Dendritic cell treated with granulocyte-macrophage colony-stimulating factor and Interleukin-4, amounts not matched to agents 40 ng/mL and 50 ng/mL, for 4 days (primary cell): Measurements from ENCODE around the gene KCND3.

ENCODE experiments used
- H3K27ac Mint-ChIP-seq: one replicate; pipeline ENCODE4 v1.8.0; 2022; ENCODE audit warnings: mild to moderate bottlenecking, mixed read lengths
- H3K27me3 Mint-ChIP-seq: one replicate; pipeline ENCODE4 v1.8.0; 2022; ENCODE audit warnings: mild to moderate bottlenecking, mixed read lengths
- H3K36me3 Mint-ChIP-seq: one replicate; pipeline ENCODE4 v1.8.0; 2022; ENCODE audit warnings: low read depth, mixed read lengths
- H3K4me1 Mint-ChIP-seq: one replicate; pipeline ENCODE4 v1.8.0; 2022; ENCODE audit warnings: low read depth, mixed read lengths
- H3K4me3 Mint-ChIP-seq: one replicate; pipeline ENCODE4 v1.8.0; 2022; ENCODE audit warnings: mild to moderate bottlenecking, moderate library complexity, mixed read lengths
- H3K9me3 Mint-ChIP-seq: one replicate; pipeline ENCODE4 v1.8.0; 2022; ENCODE audit warnings: mixed read lengths
- intact Hi-C: fragments of 100-400 bp; cut with micrococcal nuclease; formaldehyde crosslinking; loops from one replicate; pipeline ENCODE4 v1.15.0; 2022

Gene KCND3

GRCh38 chr1:111980686-111981085 is 8.8 kb downstream of the KCND3 start:
- H3K27me3 Mint-ChIP-seq, result peaks cover 26% of the 10 kb centered on the region

DNA sequence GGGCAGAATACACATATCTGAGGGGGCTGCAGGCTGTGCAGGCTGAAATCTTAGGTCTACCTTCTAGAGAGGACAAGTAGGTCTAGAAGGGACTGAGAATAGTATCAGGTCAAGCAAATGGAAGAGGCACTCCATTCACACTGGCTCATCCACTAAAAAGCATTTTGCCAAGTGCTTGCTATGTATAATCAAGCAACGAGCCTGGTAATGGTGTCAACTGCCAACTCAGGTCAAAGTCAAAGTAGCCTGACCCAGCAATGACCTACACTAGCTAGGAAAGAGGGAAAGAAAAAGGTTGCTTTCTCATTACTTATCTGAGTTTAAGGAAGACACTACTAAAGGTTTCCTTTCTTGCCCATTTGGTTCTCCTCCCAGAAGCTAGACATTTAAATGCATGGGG is 10.8 kb downstream of the KCND3 start:
- intact Hi-C loops, result no loop called here

More at GRCh38 chr1:111980686-111981085, 8.8 kb downstream of the KCND3 start:
- Mint-ChIP-seq H3K4me1 (no peaks in the 10 kb centered on the region), H3K9me3 (no peaks in the 10 kb centered on the region), H3K27ac (no peak overlapping the region), H3K36me3 (no peaks in the 10 kb centered on the region), H3K4me3 (no peak overlapping the region)
- intact Hi-C loops, result no loop called here

GRCh38 chr1:111977378-111977777 is 12.1 kb downstream of the KCND3 start:
- Mint-ChIP-seq H3K4me3 (no peak overlapping the region), H3K4me1 (no peaks in the 10 kb centered on the region), H3K36me3 (no peaks in the 10 kb centered on the region), H3K27ac (no peak overlapping the region), H3K9me3 (no peaks in the 10 kb centered on the region), H3K27me3 (peaks cover 31% of the 10 kb centered on the region)
- intact Hi-C loops, result no loop called here

More for the DNA sequence above, 10.8 kb downstream of the KCND3 start:
- no peaks in the 10 kb centered on the region for H3K4me1 Mint-ChIP-seq
- H3K36me3 Mint-ChIP-seq, result no peaks in the 10 kb centered on the region
- H3K27me3 Mint-ChIP-seq, result peaks cover 29% of the 10 kb centered on the region
- no peak overlapping the region for H3K4me3 Mint-ChIP-seq
- H3K9me3 Mint-ChIP-seq, result no peaks in the 10 kb centered on the region
- H3K27ac Mint-ChIP-seq, result no peak overlapping the region

- Mint-ChIP-seq H3K27me3 (peaks cover 31% of the 10 kb centered on the region), H3K27ac (no peak overlapping the region), H3K9me3 (no peaks in the 10 kb centered on the region), H3K36me3 (no peaks in the 10 kb centered on the region), H3K4me3 (no peak overlapping the region), H3K4me1 (no peaks in the 10 kb centered on the region)
- intact Hi-C loops, result no loop called here
These were observed 12.6 kb downstream of the KCND3 start for GRCh38 chr1:111976842-111977241.

GRCh38 chr1:111976332-111976731 is 13.1 kb downstream of the KCND3 start:
- no peaks in the 10 kb centered on the region for H3K4me1 Mint-ChIP-seq
- peaks cover 36% of the 10 kb centered on the region for H3K27me3 Mint-ChIP-seq
- no peaks in the 10 kb centered on the region for H3K36me3 Mint-ChIP-seq
- H3K9me3 Mint-ChIP-seq, result no peaks in the 10 kb centered on the region
- H3K4me3 Mint-ChIP-seq, result no peak overlapping the region
- H3K27ac Mint-ChIP-seq, result no peak overlapping the region
- intact Hi-C loops, result no loop called here

DNA sequence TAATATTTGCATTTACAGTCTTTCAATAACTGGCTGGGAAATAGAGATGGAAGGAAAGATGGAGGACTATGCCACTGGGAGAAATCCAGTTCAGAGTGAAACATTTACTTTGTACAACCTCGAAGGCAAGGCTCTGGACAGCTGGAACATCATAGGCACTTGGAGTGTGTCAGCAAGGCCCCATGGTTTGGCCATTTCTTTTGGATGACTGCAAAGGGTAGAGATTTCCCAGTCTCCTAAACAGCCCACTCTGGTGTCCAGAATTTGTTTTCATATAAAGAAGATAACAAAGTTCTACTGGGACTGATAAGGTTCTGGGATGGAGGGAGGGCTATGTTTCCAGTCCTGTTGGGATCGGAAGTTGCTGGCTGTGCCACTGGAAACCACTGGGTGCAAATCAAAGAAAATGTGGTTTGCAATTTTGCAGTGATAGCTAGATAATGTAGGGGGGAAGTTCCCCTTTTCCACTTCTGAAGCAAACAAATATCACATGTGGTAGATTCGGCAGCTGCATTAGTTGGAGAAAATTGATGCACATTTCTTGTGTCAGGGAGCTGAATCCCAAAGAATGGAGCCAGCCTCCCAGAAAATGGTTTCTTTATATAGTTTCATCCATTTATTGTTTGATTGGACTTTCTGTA is 16.2 kb downstream of the KCND3 start:
- Mint-ChIP-seq H3K9me3 (no peaks in the 10 kb centered on the region), H3K4me1 (peaks cover 8% of the 10 kb centered on the region), H3K4me3 (no peak overlapping the region), H3K27ac (no peak overlapping the region), H3K36me3 (no peaks in the 10 kb centered on the region), H3K27me3 (peaks cover 48% of the 10 kb centered on the region)
- intact Hi-C loops, result no loop called here

DNA sequence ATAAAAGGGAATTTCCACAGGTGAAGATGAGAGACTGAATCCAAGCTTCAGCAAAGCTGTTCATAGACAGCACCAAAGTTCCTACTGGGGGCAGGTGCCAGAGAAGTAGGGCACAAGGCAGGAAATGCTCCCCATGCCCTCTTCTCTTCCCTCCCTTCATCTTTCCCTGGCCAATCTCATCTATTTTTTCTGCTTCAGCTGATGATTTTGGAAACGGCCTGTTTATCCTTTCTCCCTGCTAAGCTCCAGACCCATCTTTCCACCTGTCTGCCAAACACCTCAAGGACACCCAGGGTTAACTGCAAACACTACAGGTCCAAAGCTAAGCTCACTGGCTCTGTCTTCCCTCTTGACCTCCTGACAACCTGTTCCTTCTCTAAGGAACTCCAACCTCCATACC is 18.1 kb downstream of the KCND3 start:
- H3K27me3 Mint-ChIP-seq, result peaks cover 42% of the 10 kb centered on the region
- H3K27ac Mint-ChIP-seq, result no peak overlapping the region
- no peaks in the 10 kb centered on the region for H3K36me3 Mint-ChIP-seq
- no peak overlapping the region for H3K4me3 Mint-ChIP-seq
- no peaks in the 10 kb centered on the region for H3K9me3 Mint-ChIP-seq
- H3K4me1 Mint-ChIP-seq, result peaks cover 8% of the 10 kb centered on the region
- intact Hi-C loops, result no loop called here

- Mint-ChIP-seq H3K27me3 (peaks cover 38% of the 10 kb centered on the region), H3K9me3 (no peaks in the 10 kb centered on the region), H3K4me3 (no peak overlapping the region), H3K36me3 (no peaks in the 10 kb centered on the region), H3K27ac (no peak overlapping the region), H3K4me1 (peaks cover 8% of the 10 kb centered on the region)
- intact Hi-C loops, result no loop called here
These were observed 21.0 kb downstream of the KCND3 start for GRCh38 chr1:111968511-111968910.

DNA sequence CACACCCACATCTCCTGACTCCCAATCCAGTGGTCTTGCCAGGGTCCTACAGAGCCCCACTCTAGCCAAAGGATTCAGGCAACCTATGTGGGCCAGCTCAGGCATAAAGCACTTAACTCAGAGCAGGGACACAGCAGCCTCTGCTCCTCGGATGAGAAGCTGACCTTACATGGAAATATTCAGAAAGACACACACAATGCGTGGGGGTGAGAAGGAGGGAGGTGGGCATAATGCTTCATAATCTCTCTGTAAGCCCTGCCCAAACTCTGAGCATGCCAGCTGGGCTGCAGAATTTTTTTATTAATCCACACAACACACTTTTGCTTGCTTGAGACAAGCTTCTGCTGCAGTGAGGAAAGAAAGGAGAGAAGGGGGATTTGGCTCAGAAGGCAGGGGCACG is 21.6 kb downstream of the KCND3 start:
- Mint-ChIP-seq H3K27ac (no peak overlapping the region), H3K9me3 (no peaks in the 10 kb centered on the region), H3K4me1 (peaks cover 8% of the 10 kb centered on the region), H3K4me3 (no peak overlapping the region), H3K36me3 (no peaks in the 10 kb centered on the region), H3K27me3 (peaks cover 39% of the 10 kb centered on the region)
- intact Hi-C loops, result no loop called here

DNA sequence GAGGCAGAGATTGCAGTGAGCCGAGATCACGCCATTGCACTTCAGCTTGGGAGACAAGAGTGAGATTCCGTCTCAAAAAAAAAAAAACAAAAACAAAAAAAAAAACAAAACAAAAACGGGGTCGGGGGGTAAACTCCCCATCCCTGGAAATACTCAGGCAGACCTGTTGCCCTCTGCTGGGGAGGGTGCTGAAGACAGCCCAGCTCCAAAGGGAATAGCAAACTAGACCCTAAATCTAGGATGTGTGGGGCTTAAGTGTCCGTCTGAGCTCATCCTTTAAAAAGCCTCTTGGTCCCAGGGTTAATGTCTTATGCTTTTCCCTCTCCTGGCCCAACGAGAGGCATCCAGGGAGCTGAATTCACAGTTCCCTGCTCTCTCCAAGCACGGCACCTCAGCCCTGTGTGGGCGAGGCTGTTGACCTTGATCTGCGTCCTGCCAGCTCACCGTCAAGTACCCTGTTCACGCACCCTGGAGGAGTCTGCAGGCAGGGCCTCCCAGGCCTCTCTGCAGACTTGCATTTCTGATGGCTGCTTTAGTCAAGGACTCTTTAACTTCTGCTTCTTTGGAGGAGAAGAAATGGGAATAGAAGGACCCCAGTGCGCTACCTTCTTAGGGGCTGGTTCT is 22.3 kb downstream of the KCND3 start:
- H3K9me3 Mint-ChIP-seq, result no peaks in the 10 kb centered on the region
- H3K36me3 Mint-ChIP-seq, result no peaks in the 10 kb centered on the region
- intact Hi-C loops, result no loop called here
- no peak overlapping the region for H3K4me3 Mint-ChIP-seq
- H3K27ac Mint-ChIP-seq, result no peak overlapping the region
- H3K27me3 Mint-ChIP-seq, result peaks cover 40% of the 10 kb centered on the region
- H3K4me1 Mint-ChIP-seq, result peaks cover 8% of the 10 kb centered on the region

DNA sequence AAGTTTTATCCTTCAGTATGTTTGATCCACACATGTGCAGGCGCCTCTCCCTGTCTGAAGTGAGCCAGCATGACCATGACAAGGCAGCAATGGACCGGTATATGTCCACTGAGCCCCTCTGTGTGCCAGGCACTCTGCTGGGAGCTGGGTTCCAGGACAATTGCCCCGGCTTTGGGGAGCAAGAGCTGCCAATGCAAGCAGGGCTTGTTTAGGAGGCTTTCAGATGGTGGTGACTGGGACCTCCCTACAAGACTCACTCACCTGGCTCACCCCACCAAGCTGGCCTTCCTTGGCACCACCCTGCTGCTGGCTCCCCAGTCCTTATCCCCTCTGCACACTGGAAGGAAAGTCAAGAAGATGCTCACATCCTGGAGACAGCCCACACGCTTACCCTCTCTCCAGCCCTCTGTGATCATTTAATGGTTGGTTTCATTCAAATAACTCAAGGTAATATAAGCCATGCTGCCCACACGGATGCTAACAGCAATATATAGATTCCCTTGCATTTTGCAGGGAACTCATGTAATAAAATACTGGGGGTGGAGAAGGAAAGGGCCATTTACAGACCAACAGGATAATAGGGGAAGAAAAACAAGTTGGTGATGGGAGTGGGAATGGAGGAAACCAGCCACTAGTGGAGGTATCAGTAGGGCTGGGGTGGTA is 23.6 kb downstream of the KCND3 start:
- Mint-ChIP-seq H3K36me3 (no peaks in the 10 kb centered on the region), H3K27ac (no peak overlapping the region), H3K27me3 (peaks cover 35% of the 10 kb centered on the region), H3K9me3 (no peaks in the 10 kb centered on the region), H3K4me3 (no peak overlapping the region), H3K4me1 (peaks cover 8% of the 10 kb centered on the region)
- intact Hi-C loops, result no loop called here

- no peaks in the 10 kb centered on the region for H3K36me3 Mint-ChIP-seq
- intact Hi-C loops, result no loop called here
- H3K27me3 Mint-ChIP-seq, result peaks cover 27% of the 10 kb centered on the region
These were observed 25.3 kb downstream of the KCND3 start for GRCh38 chr1:111963985-111964738.

GRCh38 chr1:111961773-111962565 is 27.5 kb downstream of the KCND3 start:
- no peaks in the 10 kb centered on the region for H3K9me3 Mint-ChIP-seq
- no peaks in the 10 kb centered on the region for H3K4me1 Mint-ChIP-seq
- no peaks in the 10 kb centered on the region for H3K36me3 Mint-ChIP-seq
- intact Hi-C loops, result no loop called here
- no peak overlapping the region for H3K4me3 Mint-ChIP-seq
- H3K27me3 Mint-ChIP-seq, result peaks cover 20% of the 10 kb centered on the region
- no peak overlapping the region for H3K27ac Mint-ChIP-seq

More at GRCh38 chr1:111963985-111964738, 25.3 kb downstream of the KCND3 start:
- Mint-ChIP-seq H3K27ac (no peak overlapping the region), H3K4me3 (no peak overlapping the region), H3K9me3 (no peaks in the 10 kb centered on the region), H3K4me1 (peaks cover 6% of the 10 kb centered on the region)
